Spleen (tissue), 7 donors: ENCODE results near the gene ATG9A.
"Not testable (repeated sequence)": the region's sequence is repeated elsewhere in the genome, so short reads cannot be mapped to it uniquely, and the experiment has no call there.

Experiments used
- POLR2A ChIP-seq, 3 donors: fragments of 450-650 bp; IDR thresholded peaks; one replicate each; pipeline ENCODE4 v1.5.1; 2017; ENCODE audit warnings: antibody characterized with exemption in 3 of 3, mild to moderate bottlenecking in 1 of 3
- TF ChIP-seq, protein P1 (sequence below), 11 experiments: fragments of 200-600 bp in 7 of 11; fragments of 450-650 bp in 4 of 11; sonication (generic) in 4 of 11; IDR thresholded peaks in 8 of 11; conservative IDR thresholded peaks in 3 of 11; 1 replicate in 7 of 11; 2 replicates in 4 of 11; pipeline versions ENCODE4 v1.4.0 to v1.8.0; 2016 to 2021; ENCODE audit warnings: antibody characterized with exemption in 11 of 11, inconsistent platforms in 4 of 11, mild to moderate bottlenecking in 1 of 11
- donor health status: DM: no; HTN: no; CAD: no; lungs with moderate emphysema.
- donor health status: DM: no; HTN: no; CAD: no.
- donor health status: DM: no; HTN: no; CAD: no.

DNA sequence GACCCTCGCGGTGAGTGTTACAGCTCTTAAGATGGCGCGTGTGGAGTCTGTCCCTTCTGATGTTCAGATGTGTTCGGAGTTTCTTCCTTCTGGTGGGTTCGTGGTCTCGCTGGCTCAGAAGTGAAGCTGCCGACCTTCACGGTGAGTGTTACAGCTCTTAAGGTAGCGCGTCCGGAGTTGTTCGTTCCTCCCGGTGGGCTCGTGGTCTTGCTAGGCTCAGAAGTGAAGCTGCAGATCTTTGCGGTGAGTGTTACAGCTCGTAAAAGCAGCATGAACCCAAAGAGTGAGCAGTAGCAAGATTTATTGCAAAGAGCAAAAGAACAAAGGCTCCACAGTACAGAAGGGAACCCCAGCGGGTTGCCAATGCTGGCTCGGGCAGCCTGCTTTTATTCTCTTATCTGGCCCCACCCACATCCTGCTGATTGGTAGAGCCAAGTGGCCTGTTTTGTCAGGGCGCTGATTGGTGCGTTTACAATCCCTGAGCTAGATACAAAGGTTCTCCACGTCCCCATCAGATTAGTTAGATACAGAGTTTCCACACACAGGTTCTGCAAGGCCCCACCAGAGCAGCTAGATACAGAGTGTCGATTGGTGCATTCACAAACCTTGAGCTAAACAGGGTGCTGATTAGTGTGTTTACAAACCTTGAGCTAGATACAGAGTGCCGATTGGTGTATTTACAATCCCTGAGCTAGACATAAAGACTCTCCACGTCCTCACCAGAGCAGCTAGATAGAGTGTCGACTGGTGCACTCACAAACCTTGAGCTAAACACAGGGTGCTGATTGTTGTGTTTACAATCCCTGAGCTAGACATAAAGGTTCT is 28.7 kb downstream of the ATG9A start:
- TF ChIP-seq, protein P1, sequence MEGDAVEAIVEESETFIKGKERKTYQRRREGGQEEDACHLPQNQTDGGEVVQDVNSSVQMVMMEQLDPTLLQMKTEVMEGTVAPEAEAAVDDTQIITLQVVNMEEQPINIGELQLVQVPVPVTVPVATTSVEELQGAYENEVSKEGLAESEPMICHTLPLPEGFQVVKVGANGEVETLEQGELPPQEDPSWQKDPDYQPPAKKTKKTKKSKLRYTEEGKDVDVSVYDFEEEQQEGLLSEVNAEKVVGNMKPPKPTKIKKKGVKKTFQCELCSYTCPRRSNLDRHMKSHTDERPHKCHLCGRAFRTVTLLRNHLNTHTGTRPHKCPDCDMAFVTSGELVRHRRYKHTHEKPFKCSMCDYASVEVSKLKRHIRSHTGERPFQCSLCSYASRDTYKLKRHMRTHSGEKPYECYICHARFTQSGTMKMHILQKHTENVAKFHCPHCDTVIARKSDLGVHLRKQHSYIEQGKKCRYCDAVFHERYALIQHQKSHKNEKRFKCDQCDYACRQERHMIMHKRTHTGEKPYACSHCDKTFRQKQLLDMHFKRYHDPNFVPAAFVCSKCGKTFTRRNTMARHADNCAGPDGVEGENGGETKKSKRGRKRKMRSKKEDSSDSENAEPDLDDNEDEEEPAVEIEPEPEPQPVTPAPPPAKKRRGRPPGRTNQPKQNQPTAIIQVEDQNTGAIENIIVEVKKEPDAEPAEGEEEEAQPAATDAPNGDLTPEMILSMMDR (IDR thresholded peaks at IDR 0.05 in 8 of 11, conservative IDR thresholded peaks at IDR 0.05 in 3 of 11), result not testable (repeated sequence)
- TF ChIP-seq POLR2A (IDR thresholded peaks at IDR 0.05), result not testable (repeated sequence)
